Mucosa of descending colon (tissue), 3 donors: ENCODE data around the gene PARVB. TPM values are rescaled to one million over a fixed set of nuclear protein-coding genes. Genes with fewer than 3 reads are reported as not detected.

Experiments
- ATAC-seq: fragments of 200-7000 bp; cut with Tn5 transposase; one replicate; pipeline ENCODE4 v1.9.1; 2020; ENCODE audit warnings: mild to moderate bottlenecking, moderate library complexity
- DNase-seq, 3 donors: peaks; one replicate each; pipeline ENCODE4 v3.0.0-alpha.2; 2020
- H3K36me3 ChIP-seq: fragments of 200-600 bp; one replicate; pipeline ENCODE4 v1.8.0; 2021; ENCODE audit warnings: low read depth, mild to moderate bottlenecking
- H3K4me1 ChIP-seq: fragments of 200-600 bp; one replicate; pipeline ENCODE4 v1.8.0; 2021; ENCODE audit warnings: low read depth, mild to moderate bottlenecking
- H3K4me3 ChIP-seq: fragments of 200-600 bp; one replicate; pipeline ENCODE4 v1.8.0; 2021; ENCODE audit warnings: mild to moderate bottlenecking
- H3K9me3 ChIP-seq: fragments of 200-600 bp; one replicate; pipeline ENCODE4 v1.8.0; 2021; ENCODE audit warnings: mild to moderate bottlenecking
- intact Hi-C, 2 donors: fragments of 100-400 bp; cut with DNase I in 1 of 2; cut with micrococcal nuclease in 1 of 2; formaldehyde crosslinking; loops; one replicate each; pipeline versions ENCODE4 v1.11.0 to v1.11.1; 2022; cut with DNase I, micrococcal nuclease
- total RNA-seq, 3 donors: library from RNA; stranded (reverse); fragmentation: NEBNext Ultra II Directional in 2 of 3; extraction: Animal tissue kit (Norgen Biotek cat#: 25700) in 2 of 3; gene quantifications; one replicate each; pipeline versions ENCODE4 v1.2.1 to v1.2.4, GENCODE V29; 2021 to 2023
- TF ChIP-seq, protein P1 (sequence below): fragments of 200-600 bp; IDR thresholded peaks from one replicate; pipeline ENCODE4 v1.8.0; 2022; ENCODE audit warnings: antibody characterized with exemption, mild to moderate bottlenecking
- donor health status: DM: no; HTN: no; CAD: no; lungs with moderate emphysema.
- donor health status: DM: no; HTN: no; CAD: no.
- donor health status: DM: no; HTN: yes; CAD: no.

Gene PARVB
- total RNA-seq, 3 donors from 2014 or later, result 5.2 to 35.7 (median 14.9) TPM

GRCh38 chr22:44075022-44075421, 50.9 kb downstream of the PARVB start:
- H3K4me3 ChIP-seq, result no peak overlapping the region
- no peak for DNase-seq
- TF ChIP-seq, protein P1, sequence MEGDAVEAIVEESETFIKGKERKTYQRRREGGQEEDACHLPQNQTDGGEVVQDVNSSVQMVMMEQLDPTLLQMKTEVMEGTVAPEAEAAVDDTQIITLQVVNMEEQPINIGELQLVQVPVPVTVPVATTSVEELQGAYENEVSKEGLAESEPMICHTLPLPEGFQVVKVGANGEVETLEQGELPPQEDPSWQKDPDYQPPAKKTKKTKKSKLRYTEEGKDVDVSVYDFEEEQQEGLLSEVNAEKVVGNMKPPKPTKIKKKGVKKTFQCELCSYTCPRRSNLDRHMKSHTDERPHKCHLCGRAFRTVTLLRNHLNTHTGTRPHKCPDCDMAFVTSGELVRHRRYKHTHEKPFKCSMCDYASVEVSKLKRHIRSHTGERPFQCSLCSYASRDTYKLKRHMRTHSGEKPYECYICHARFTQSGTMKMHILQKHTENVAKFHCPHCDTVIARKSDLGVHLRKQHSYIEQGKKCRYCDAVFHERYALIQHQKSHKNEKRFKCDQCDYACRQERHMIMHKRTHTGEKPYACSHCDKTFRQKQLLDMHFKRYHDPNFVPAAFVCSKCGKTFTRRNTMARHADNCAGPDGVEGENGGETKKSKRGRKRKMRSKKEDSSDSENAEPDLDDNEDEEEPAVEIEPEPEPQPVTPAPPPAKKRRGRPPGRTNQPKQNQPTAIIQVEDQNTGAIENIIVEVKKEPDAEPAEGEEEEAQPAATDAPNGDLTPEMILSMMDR, result no peak
- no peaks in the 10 kb centered on the region for H3K36me3 ChIP-seq
- no peaks in the 10 kb centered on the region for H3K4me1 ChIP-seq
- no peaks in the 10 kb centered on the region for H3K9me3 ChIP-seq
- no peak for ATAC-seq
- intact Hi-C loops, result loop anchor here in 1 of 2 donors (10.0 kb wide), 1 partner anchor 80 kb away; no protein-coding TSS in a partner anchor

- H3K36me3 ChIP-seq, result no peaks in the 10 kb centered on the region
- H3K4me3 ChIP-seq, result no peak overlapping the region
- DNase-seq (no peak), ATAC-seq (no peak)
- intact Hi-C loops, result loop anchor here in 1 of 2 donors (10.0 kb wide), 1 partner anchor 81 kb away; no protein-coding TSS in a partner anchor
- no peaks in the 10 kb centered on the region for H3K4me1 ChIP-seq
- H3K9me3 ChIP-seq, result no peaks in the 10 kb centered on the region
- TF ChIP-seq, protein P1, result no peak
These were observed 51.6 kb downstream of the PARVB start for GRCh38 chr22:44075670-44076069.

GRCh38 chr22:44076825-44077224, 52.7 kb downstream of the PARVB start:
- ATAC-seq, result no peak
- Histone ChIP-seq H3K4me3 (no peak overlapping the region), H3K9me3 (no peaks in the 10 kb centered on the region), H3K4me1 (no peaks in the 10 kb centered on the region), H3K36me3 (no peaks in the 10 kb centered on the region)
- TF ChIP-seq, protein P1, result no peak
- intact Hi-C loops, result loop anchor here in 1 of 2 donors (10.0 kb wide), 1 partner anchor 82 kb away; no protein-coding TSS in a partner anchor
- no peak for DNase-seq

- H3K9me3 ChIP-seq, result no peaks in the 10 kb centered on the region
- no peaks in the 10 kb centered on the region for H3K4me1 ChIP-seq
- TF ChIP-seq, protein P1, result peak; percentile 55
- intact Hi-C loops, result loop anchor here (10.0 kb wide), 2 partner anchors 86 to 544 kb away; no protein-coding TSS in a partner anchor
- ATAC-seq (peak; percentile 61), DNase-seq (peak in 2 of 3 donors; percentile 71 to 92)
- H3K4me3 ChIP-seq, result no peak overlapping the region
- H3K36me3 ChIP-seq, result no peaks in the 10 kb centered on the region
These were observed 57.1 kb downstream of the PARVB start for GRCh38 chr22:44080936-44081861.

- DNase-seq (no peak), ATAC-seq (no peak)
- intact Hi-C loops, result loop anchor here (10.0 kb wide), 2 partner anchors 88 to 542 kb away; no protein-coding TSS in a partner anchor
- no peaks in the 10 kb centered on the region for H3K4me1 ChIP-seq
- H3K9me3 ChIP-seq, result no peaks in the 10 kb centered on the region
- H3K36me3 ChIP-seq, result no peaks in the 10 kb centered on the region
- TF ChIP-seq, protein P1, result no peak
- H3K4me3 ChIP-seq, result no peak overlapping the region
These were observed 58.7 kb downstream of the PARVB start for GRCh38 chr22:44082801-44083200.
